ENCODE measurements around the gene TMEM221.
A peak's percentile ranks its signal among the peaks of the same experiment; 100 is the strongest.

TMEM221 gene

GRCh38 chr19:17473041-17473440 lies 24.6 kb upstream of the TMEM221 start:
- no peak for DNase-seq (ENCODE audit: low read depth in 3 of 3)

- DNase-seq (ENCODE audit: low read depth in 3 of 3): no peak
Observed at GRCh38 chr19:17471410-17472125, 23.1 kb upstream of the TMEM221 start.

- DNase-seq (ENCODE audit: low read depth in 3 of 3): peak; percentile 78 to 90 (median 86)
Observed at GRCh38 chr19:17470068-17470841, 21.8 kb upstream of the TMEM221 start, which contains the start of gene SLC27A1. Gene SLC27A1, plus strand, starts transcription at chr19:17470524. Its CDS starts 17 bp downstream, at chr19:17470541.

- peak; percentile 76 to 96 (median 86) for DNase-seq (ENCODE audit: low read depth in 3 of 3)
Observed at GRCh38 chr19:17469481-17470067, 21.1 kb upstream of the TMEM221 start.

GRCh38 chr19:17469092-17469480 lies 20.6 kb upstream of the TMEM221 start:
- no peak for DNase-seq (ENCODE audit: low read depth in 3 of 3)

- no peak for DNase-seq (ENCODE audit: low read depth in 3 of 3)
Observed at GRCh38 chr19:17468302-17469091, 20.0 kb upstream of the TMEM221 start.

GRCh38 chr19:17467471-17468301 lies 19.2 kb upstream of the TMEM221 start:
- no peak for DNase-seq (ENCODE audit: low read depth in 3 of 3)

- DNase-seq (ENCODE audit: low read depth in 3 of 3): no peak
Observed at GRCh38 chr19:17466487-17466850, 18.0 kb upstream of the TMEM221 start.

GRCh38 chr19:17460372-17461230 lies 12.1 kb upstream of the TMEM221 start, which contains the start of gene NXNL1:
Gene NXNL1, minus strand, starts transcription at chr19:17460926. Its CDS starts 57 bp downstream, at chr19:17460869.
- no peak for DNase-seq (ENCODE audit: low read depth in 3 of 3)

GRCh38 chr19:17458970-17459369 lies 10.5 kb upstream of the TMEM221 start:
- no peak for DNase-seq (ENCODE audit: low read depth in 3 of 3)

GRCh38 chr19:17457616-17458015 lies 9.1 kb upstream of the TMEM221 start:
- no peak for DNase-seq (ENCODE audit: low read depth in 3 of 3)

GRCh38 chr19:17456127-17456526 lies 7.7 kb upstream of the TMEM221 start:
- no peak for DNase-seq (ENCODE audit: low read depth in 3 of 3)

- no peak for DNase-seq (ENCODE audit: low read depth in 3 of 3)
Observed at GRCh38 chr19:17455308-17456123, 7.0 kb upstream of the TMEM221 start.

- DNase-seq (ENCODE audit: low read depth in 3 of 3): no peak
Observed at GRCh38 chr19:17454576-17455071, 6.2 kb upstream of the TMEM221 start.

- DNase-seq (ENCODE audit: low read depth in 3 of 3): no peak
Observed at GRCh38 chr19:17451820-17452219, 3.4 kb upstream of the TMEM221 start.

- peak; percentile 21 to 50 (median 41) for DNase-seq (ENCODE audit: low read depth in 3 of 3)
Observed at GRCh38 chr19:17450264-17451075, 2.0 kb upstream of the TMEM221 start.

- no peak for DNase-seq (ENCODE audit: low read depth in 3 of 3)
Observed at GRCh38 chr19:17447704-17448130, 751 bp downstream of the TMEM221 start.
